ENCODE results near the gene MAU2.

- TF ChIP-seq CTCF (IDR thresholded peaks at IDR 0.05; ENCODE audit: low read depth, low read length) (no peak), EZH2phosphoT487 (IDR thresholded peaks at IDR 0.05; ENCODE audit: low read depth) (no peak)
Measured at GRCh38 chr19:19345970-19346369, 25.3 kb downstream of the MAU2 start.

Measured in OCI-LY3 (cell line).